HepG2 (cell line): ENCODE measurements around the gene CCDC170. TPM values are rescaled to one million over a fixed set of nuclear protein-coding genes. Genes with fewer than 3 reads are reported as not detected.

Experiments
- FOXA3 ChIP-seq: IDR thresholded peaks from 2 replicates; pipeline ENCODE4 v1.6.1; 2016; ENCODE audit warnings: missing genetic modification reagents, missing compliant biosample characterization
- KDM3A ChIP-seq: IDR thresholded peaks from 2 replicates; pipeline ENCODE4 v1.6.1; 2018; ENCODE audit warnings: low read depth, missing compliant biosample characterization
- MYNN ChIP-seq: sonication (generic); formaldehyde crosslinking; IDR thresholded peaks from 2 replicates; pipeline ENCODE4 v1.4.0; 2020; ENCODE audit warnings: mild to moderate bottlenecking, low read depth, missing genetic modification reagents
- NPAS2 ChIP-seq: sonication (generic); formaldehyde crosslinking; IDR thresholded peaks from 2 replicates; pipeline ENCODE4 v1.8.0; 2022; ENCODE audit warnings: mild to moderate bottlenecking, missing genetic modification reagents, borderline replicate concordance
- TEAD2 ChIP-seq: sonication (generic); formaldehyde crosslinking; IDR thresholded peaks from 2 replicates; pipeline ENCODE4 v1.9.0; 2021; ENCODE audit warnings: missing genetic modification reagents
- polyA plus RNA-seq, 8 experiments: library from polyadenylated mRNA; depleted of rRNA in 3 of 8; stranded (reverse) in 7 of 8; unstranded in 1 of 8; fragments of >200 nt; fragmentation: Illumina TruSeq in 4 of 8; extraction: Trizol in 4 of 8; gene quantifications; 2 replicates each; pipeline versions ENCODE4 v1.2.1 to v1.2.3, GENCODE V29; 2011 to 2016; ENCODE audit warnings: low read depth in 4 of 8, missing spikeins in 1 of 8, mixed read lengths in 1 of 8; ENCODE audit not compliant: insufficient read depth in 1 of 8
- total RNA-seq, 5 experiments: library from RNA; depleted of rRNA; stranded (reverse); fragments of >200 nt; fragmentation: Illumina TruSeq; extraction: Trizol; gene quantifications; 2 replicates each; pipeline ENCODE4 v1.2.3, GENCODE V29; 2016; ENCODE audit warnings: low read depth in 1 of 5
- TF ChIP-seq, protein P1 (sequence below), 2 experiments: sonication (generic) in 1 of 2; formaldehyde crosslinking in 1 of 2; IDR thresholded peaks; 2 replicates each; pipeline versions ENCODE4 v1.6.1 to v1.9.0; 2014 to 2022; ENCODE audit warnings: antibody characterized with exemption in 1 of 2, borderline replicate concordance in 1 of 2, inconsistent platforms in 1 of 2, low read depth in 1 of 2, missing genetic modification reagents in 1 of 2
- TF ChIP-seq, protein P2 (sequence below): sonication (generic); formaldehyde crosslinking; IDR thresholded peaks from 2 replicates; pipeline ENCODE4 v1.4.0; 2020; ENCODE audit warnings: missing genetic modification reagents
- TF ChIP-seq, protein P3 (sequence below): IDR thresholded peaks from 2 replicates; pipeline ENCODE4 v1.6.1; 2016; ENCODE audit warnings: low read depth, control low read depth
- TF ChIP-seq, protein P4 (sequence below): sonication (generic); formaldehyde crosslinking; IDR thresholded peaks from 2 replicates; pipeline ENCODE4 v1.4.0; 2020; ENCODE audit warnings: missing genetic modification reagents
- TF ChIP-seq, protein P5 (sequence below): sonication (generic); formaldehyde crosslinking; conservative IDR thresholded peaks from 2 replicates; pipeline ENCODE4 v1.4.0; 2020; ENCODE audit warnings: missing genetic modification reagents
- TF ChIP-seq, protein P6 (sequence below), 2 experiments: sonication (generic) in 1 of 2; formaldehyde crosslinking in 1 of 2; IDR thresholded peaks; 2 replicates each; pipeline versions ENCODE4 v1.5.1 to v1.6.1; 2011 to 2020; ENCODE audit warnings: borderline replicate concordance in 1 of 2, low read depth in 1 of 2, low read length in 1 of 2, mild to moderate bottlenecking in 1 of 2, missing genetic modification reagents in 1 of 2, moderate library complexity in 1 of 2

Gene CCDC170
- total and polyA plus RNA-seq, 2 of the 13 experiments (the other 11 are each of a cell fraction or from before 2014, with no cell fraction given): 0.90 to 5.1 TPM

DNA sequence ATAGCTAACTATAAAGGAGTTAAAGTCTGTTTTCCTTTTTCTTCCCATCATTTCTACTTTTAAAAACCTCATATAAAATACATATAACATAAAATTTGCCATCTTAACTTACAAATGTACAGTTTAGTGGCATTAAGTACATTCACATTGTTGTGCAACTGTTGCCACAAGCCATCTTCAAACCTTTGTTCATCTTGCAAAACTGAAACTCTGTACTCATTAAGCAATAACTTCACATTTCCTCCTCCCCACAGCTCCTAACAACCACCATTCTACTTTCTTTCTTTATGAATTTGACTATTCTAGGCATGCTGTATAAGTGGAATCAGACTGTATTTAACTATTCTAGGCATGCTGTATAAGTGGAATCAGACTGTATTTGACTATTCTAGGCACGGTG, 4.5 kb downstream of the CCDC170 start (continued):
- TF ChIP-seq KDM3A (peak; percentile 43; the same call in 1 of the 2 replicates), FOXA3 (peak; percentile 79), NPAS2 (CRISPR knock-in tag) (no peak), TEAD2 (no peak), MYNN (CRISPR knock-in tag) (no peak)
- TF ChIP-seq, protein P1, sequence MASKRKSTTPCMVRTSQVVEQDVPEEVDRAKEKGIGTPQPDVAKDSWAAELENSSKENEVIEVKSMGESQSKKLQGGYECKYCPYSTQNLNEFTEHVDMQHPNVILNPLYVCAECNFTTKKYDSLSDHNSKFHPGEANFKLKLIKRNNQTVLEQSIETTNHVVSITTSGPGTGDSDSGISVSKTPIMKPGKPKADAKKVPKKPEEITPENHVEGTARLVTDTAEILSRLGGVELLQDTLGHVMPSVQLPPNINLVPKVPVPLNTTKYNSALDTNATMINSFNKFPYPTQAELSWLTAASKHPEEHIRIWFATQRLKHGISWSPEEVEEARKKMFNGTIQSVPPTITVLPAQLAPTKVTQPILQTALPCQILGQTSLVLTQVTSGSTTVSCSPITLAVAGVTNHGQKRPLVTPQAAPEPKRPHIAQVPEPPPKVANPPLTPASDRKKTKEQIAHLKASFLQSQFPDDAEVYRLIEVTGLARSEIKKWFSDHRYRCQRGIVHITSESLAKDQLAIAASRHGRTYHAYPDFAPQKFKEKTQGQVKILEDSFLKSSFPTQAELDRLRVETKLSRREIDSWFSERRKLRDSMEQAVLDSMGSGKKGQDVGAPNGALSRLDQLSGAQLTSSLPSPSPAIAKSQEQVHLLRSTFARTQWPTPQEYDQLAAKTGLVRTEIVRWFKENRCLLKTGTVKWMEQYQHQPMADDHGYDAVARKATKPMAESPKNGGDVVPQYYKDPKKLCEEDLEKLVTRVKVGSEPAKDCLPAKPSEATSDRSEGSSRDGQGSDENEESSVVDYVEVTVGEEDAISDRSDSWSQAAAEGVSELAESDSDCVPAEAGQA (IDR thresholded peaks at IDR 0.05; ENCODE audit: low read depth): no peak
- TF ChIP-seq, protein P1 (CRISPR knock-in tag; IDR thresholded peaks at IDR 0.05; ENCODE audit: borderline replicate concordance): no peak
- TF ChIP-seq, protein P2, sequence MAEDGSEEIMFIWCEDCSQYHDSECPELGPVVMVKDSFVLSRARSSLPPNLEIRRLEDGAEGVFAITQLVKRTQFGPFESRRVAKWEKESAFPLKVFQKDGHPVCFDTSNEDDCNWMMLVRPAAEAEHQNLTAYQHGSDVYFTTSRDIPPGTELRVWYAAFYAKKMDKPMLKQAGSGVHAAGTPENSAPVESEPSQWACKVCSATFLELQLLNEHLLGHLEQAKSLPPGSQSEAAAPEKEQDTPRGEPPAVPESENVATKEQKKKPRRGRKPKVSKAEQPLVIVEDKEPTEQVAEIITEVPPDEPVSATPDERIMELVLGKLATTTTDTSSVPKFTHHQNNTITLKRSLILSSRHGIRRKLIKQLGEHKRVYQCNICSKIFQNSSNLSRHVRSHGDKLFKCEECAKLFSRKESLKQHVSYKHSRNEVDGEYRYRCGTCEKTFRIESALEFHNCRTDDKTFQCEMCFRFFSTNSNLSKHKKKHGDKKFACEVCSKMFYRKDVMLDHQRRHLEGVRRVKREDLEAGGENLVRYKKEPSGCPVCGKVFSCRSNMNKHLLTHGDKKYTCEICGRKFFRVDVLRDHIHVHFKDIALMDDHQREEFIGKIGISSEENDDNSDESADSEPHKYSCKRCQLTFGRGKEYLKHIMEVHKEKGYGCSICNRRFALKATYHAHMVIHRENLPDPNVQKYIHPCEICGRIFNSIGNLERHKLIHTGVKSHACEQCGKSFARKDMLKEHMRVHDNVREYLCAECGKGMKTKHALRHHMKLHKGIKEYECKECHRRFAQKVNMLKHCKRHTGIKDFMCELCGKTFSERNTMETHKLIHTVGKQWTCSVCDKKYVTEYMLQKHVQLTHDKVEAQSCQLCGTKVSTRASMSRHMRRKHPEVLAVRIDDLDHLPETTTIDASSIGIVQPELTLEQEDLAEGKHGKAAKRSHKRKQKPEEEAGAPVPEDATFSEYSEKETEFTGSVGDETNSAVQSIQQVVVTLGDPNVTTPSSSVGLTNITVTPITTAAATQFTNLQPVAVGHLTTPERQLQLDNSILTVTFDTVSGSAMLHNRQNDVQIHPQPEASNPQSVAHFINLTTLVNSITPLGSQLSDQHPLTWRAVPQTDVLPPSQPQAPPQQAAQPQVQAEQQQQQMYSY (CRISPR knock-in tag): no peak
- TF ChIP-seq, protein P3, sequence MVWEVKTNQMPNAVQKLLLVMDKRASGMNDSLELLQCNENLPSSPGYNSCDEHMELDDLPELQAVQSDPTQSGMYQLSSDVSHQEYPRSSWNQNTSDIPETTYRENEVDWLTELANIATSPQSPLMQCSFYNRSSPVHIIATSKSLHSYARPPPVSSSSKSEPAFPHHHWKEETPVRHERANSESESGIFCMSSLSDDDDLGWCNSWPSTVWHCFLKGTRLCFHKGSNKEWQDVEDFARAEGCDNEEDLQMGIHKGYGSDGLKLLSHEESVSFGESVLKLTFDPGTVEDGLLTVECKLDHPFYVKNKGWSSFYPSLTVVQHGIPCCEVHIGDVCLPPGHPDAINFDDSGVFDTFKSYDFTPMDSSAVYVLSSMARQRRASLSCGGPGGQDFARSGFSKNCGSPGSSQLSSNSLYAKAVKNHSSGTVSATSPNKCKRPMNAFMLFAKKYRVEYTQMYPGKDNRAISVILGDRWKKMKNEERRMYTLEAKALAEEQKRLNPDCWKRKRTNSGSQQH (CRISPR knock-in tag): no peak
- TF ChIP-seq, protein P4, sequence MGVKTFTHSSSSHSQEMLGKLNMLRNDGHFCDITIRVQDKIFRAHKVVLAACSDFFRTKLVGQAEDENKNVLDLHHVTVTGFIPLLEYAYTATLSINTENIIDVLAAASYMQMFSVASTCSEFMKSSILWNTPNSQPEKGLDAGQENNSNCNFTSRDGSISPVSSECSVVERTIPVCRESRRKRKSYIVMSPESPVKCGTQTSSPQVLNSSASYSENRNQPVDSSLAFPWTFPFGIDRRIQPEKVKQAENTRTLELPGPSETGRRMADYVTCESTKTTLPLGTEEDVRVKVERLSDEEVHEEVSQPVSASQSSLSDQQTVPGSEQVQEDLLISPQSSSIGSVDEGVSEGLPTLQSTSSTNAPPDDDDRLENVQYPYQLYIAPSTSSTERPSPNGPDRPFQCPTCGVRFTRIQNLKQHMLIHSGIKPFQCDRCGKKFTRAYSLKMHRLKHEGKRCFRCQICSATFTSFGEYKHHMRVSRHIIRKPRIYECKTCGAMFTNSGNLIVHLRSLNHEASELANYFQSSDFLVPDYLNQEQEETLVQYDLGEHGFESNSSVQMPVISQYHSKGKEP: no peak
- TF ChIP-seq, protein P5, sequence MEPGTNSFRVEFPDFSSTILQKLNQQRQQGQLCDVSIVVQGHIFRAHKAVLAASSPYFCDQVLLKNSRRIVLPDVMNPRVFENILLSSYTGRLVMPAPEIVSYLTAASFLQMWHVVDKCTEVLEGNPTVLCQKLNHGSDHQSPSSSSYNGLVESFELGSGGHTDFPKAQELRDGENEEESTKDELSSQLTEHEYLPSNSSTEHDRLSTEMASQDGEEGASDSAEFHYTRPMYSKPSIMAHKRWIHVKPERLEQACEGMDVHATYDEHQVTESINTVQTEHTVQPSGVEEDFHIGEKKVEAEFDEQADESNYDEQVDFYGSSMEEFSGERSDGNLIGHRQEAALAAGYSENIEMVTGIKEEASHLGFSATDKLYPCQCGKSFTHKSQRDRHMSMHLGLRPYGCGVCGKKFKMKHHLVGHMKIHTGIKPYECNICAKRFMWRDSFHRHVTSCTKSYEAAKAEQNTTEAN (CRISPR knock-in tag): no peak
- TF ChIP-seq, protein P6, sequence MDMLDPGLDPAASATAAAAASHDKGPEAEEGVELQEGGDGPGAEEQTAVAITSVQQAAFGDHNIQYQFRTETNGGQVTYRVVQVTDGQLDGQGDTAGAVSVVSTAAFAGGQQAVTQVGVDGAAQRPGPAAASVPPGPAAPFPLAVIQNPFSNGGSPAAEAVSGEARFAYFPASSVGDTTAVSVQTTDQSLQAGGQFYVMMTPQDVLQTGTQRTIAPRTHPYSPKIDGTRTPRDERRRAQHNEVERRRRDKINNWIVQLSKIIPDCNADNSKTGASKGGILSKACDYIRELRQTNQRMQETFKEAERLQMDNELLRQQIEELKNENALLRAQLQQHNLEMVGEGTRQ (IDR thresholded peaks at IDR 0.05; ENCODE audit: low read depth, low read length): no peak
- TF ChIP-seq, protein P6 (CRISPR knock-in tag; IDR thresholded peaks at IDR 0.05; ENCODE audit: borderline replicate concordance): no peak
